C4-2B (cell line): ENCODE data around the gene CYBRD1.

ENCODE experiments used
- ZFX ChIP-seq: fragments of 450-650 bp; IDR thresholded peaks from 2 replicates; pipeline ENCODE4 v1.6.1; 2017
- TF ChIP-seq, protein P1 (sequence below): fragments of 450-650 bp; conservative IDR thresholded peaks from 2 replicates; pipeline ENCODE4 v1.5.1; 2017; ENCODE audit warnings: mild to moderate bottlenecking

DNA sequence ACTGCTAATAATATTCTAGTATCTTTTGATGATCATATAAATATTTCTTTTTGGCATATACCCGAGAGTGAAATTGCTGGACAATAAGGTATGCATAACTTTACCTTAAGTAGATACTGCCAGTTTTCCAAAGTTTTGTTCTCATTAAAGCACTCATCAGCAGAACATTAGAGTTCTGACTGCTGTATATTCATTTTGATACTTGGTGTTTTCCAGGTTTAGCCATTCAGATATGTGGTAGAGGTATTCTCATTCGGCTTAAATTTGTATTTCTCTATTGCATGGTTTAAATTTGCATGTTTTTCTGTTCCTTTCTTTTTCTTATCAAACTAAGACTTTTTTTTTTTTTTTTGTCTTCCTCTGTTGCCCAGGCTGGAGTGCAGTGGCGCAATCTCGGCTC lies 18.2 kb downstream of the CYBRD1 start:
- TF ChIP-seq, protein P1, sequence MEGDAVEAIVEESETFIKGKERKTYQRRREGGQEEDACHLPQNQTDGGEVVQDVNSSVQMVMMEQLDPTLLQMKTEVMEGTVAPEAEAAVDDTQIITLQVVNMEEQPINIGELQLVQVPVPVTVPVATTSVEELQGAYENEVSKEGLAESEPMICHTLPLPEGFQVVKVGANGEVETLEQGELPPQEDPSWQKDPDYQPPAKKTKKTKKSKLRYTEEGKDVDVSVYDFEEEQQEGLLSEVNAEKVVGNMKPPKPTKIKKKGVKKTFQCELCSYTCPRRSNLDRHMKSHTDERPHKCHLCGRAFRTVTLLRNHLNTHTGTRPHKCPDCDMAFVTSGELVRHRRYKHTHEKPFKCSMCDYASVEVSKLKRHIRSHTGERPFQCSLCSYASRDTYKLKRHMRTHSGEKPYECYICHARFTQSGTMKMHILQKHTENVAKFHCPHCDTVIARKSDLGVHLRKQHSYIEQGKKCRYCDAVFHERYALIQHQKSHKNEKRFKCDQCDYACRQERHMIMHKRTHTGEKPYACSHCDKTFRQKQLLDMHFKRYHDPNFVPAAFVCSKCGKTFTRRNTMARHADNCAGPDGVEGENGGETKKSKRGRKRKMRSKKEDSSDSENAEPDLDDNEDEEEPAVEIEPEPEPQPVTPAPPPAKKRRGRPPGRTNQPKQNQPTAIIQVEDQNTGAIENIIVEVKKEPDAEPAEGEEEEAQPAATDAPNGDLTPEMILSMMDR, result no peak
- no peak for TF ChIP-seq ZFX
